H9 (cell line): ENCODE data around the gene MGAT5. TPM values are rescaled to one million over a fixed set of nuclear protein-coding genes. Genes with fewer than 3 reads are reported as not detected.

ENCODE experiments used
- DNase-seq: peaks from one replicate; pipeline ENCODE4 v3.0.0-alpha.2; 2017
- H2AFZ ChIP-seq: one replicate; pipeline ENCODE4 v1.6.1; 2013; ENCODE audit warnings: mild to moderate bottlenecking, low read length, control low read depth, moderate library complexity
- H2AK5ac ChIP-seq: 2 replicates; pipeline ENCODE4 v1.6.1; 2013; ENCODE audit warnings: low read length, control low read depth, mixed read lengths; ENCODE audit not compliant: insufficient read length
- H2BK120ac ChIP-seq: one replicate; pipeline ENCODE4 v1.6.1; 2013; ENCODE audit warnings: low read depth, mild to moderate bottlenecking, low read length, control low read depth, inconsistent platforms; ENCODE audit not compliant: poor library complexity, severe bottlenecking
- H2BK12ac ChIP-seq: 2 replicates; pipeline ENCODE4 v1.6.1; 2013; ENCODE audit warnings: low read length, control low read depth, mixed read lengths, low read depth; ENCODE audit not compliant: insufficient read length
- H2BK15ac ChIP-seq: 2 replicates; pipeline ENCODE4 v1.6.1; 2013; ENCODE audit warnings: low read depth, low read length, control low read depth
- H2BK20ac ChIP-seq: one replicate; pipeline ENCODE4 v1.6.1; 2013; ENCODE audit warnings: low read depth, mild to moderate bottlenecking, low read length, control low read depth, inconsistent platforms; ENCODE audit not compliant: poor library complexity, severe bottlenecking
- H2BK5ac ChIP-seq: 2 replicates; pipeline ENCODE4 v1.6.1; 2013; ENCODE audit warnings: low read length, control low read depth, mixed read lengths; ENCODE audit not compliant: insufficient read length
- H3K14ac ChIP-seq: 2 replicates; pipeline ENCODE4 v1.6.1; 2013; ENCODE audit warnings: low read length, control low read depth; ENCODE audit not compliant: insufficient read depth
- H3K18ac ChIP-seq: 2 replicates; pipeline ENCODE4 v1.6.1; 2013; ENCODE audit warnings: low read depth, mild to moderate bottlenecking, mixed read lengths, low read length, control low read depth; ENCODE audit not compliant: insufficient read length
- H3K23ac ChIP-seq: 2 replicates; pipeline ENCODE4 v1.6.1; 2013; ENCODE audit warnings: low read length, control low read depth, mixed read lengths, low read depth; ENCODE audit not compliant: insufficient read length
- H3K23me2 ChIP-seq: 2 replicates; pipeline ENCODE4 v1.6.1; 2013; ENCODE audit warnings: low read depth, mild to moderate bottlenecking, mixed read lengths, low read length, control low read depth; ENCODE audit not compliant: insufficient read length, poor library complexity, severe bottlenecking
- H3K27ac ChIP-seq: 2 replicates; pipeline ENCODE4 v1.5.1; 2013; ENCODE audit warnings: low read length, control low read depth, mixed read lengths, low read depth; ENCODE audit not compliant: insufficient read length
- H3K27me3 ChIP-seq: 2 replicates; pipeline ENCODE4 v1.6.1; 2013; ENCODE audit warnings: low read length, control low read depth, inconsistent platforms; ENCODE audit not compliant: insufficient read depth
- H3K4ac ChIP-seq: 2 replicates; pipeline ENCODE4 v1.6.1; 2013; ENCODE audit warnings: low read depth, mild to moderate bottlenecking, control low read depth, inconsistent platforms, low read length, moderate library complexity
- H3K4me1 ChIP-seq: 2 replicates; pipeline ENCODE4 v1.6.1; 2013; ENCODE audit warnings: low read length, control low read depth, inconsistent platforms; ENCODE audit not compliant: insufficient read depth
- H3K4me2 ChIP-seq: 2 replicates; pipeline ENCODE4 v1.6.1; 2013; ENCODE audit warnings: low read length, control low read depth, mixed read lengths; ENCODE audit not compliant: insufficient read length, insufficient read depth
- H3K56ac ChIP-seq: 2 replicates; pipeline ENCODE4 v1.6.1; 2013; ENCODE audit warnings: low read depth, mild to moderate bottlenecking, mixed read lengths, low read length, control low read depth; ENCODE audit not compliant: insufficient read length
- H3K79me1 ChIP-seq: 2 replicates; pipeline ENCODE4 v1.6.1; 2013; ENCODE audit warnings: low read depth, mild to moderate bottlenecking, moderate library complexity, low read length, control low read depth, inconsistent platforms; ENCODE audit not compliant: insufficient read depth, poor library complexity, severe bottlenecking
- H3K79me2 ChIP-seq: 2 replicates; pipeline ENCODE4 v1.6.1; 2013; ENCODE audit warnings: low read length, control low read depth, inconsistent platforms; ENCODE audit not compliant: insufficient read depth
- H3K9ac ChIP-seq: 2 replicates; pipeline ENCODE4 v1.6.1; 2013; ENCODE audit warnings: low read length, control low read depth, mixed read lengths; ENCODE audit not compliant: insufficient read length; ENCODE audit errors: extremely low read depth
- H3K9me3 ChIP-seq: one replicate; pipeline ENCODE4 v1.6.1; 2013; ENCODE audit warnings: low read depth, low read length, inconsistent platforms; ENCODE audit not compliant: control insufficient read depth
- H3T11ph ChIP-seq: one replicate; pipeline ENCODE4 v1.6.1; 2013; ENCODE audit warnings: mild to moderate bottlenecking, low read length, control low read depth, inconsistent platforms
- H4K20me1 ChIP-seq: one replicate; pipeline ENCODE4 v1.6.1; 2013; ENCODE audit not compliant: control insufficient read depth, insufficient read length, insufficient read depth
- H4K5ac ChIP-seq: 2 replicates; pipeline ENCODE4 v1.6.1; 2013; ENCODE audit warnings: low read depth, mild to moderate bottlenecking, mixed read lengths, low read length, control low read depth; ENCODE audit not compliant: insufficient read length
- H4K8ac ChIP-seq: replicated peaks from 2 replicates; pipeline ENCODE4 v1.6.1; 2013; ENCODE audit warnings: low read length, control low read depth, mixed read lengths, low read depth; ENCODE audit not compliant: insufficient read length
- H4K91ac ChIP-seq: 2 replicates; pipeline ENCODE4 v1.6.1; 2013; ENCODE audit warnings: low read depth, mild to moderate bottlenecking, moderate library complexity, mixed read lengths, low read length, control low read depth; ENCODE audit not compliant: insufficient read length
- H3K27ac Mint-ChIP-seq, 3 experiments: 2 replicates in 2 of 3; 3 replicates in 1 of 3; pipeline ENCODE4 v1.8.0; 2020 to 2021; ENCODE audit warnings: mixed read lengths in 3 of 3, mild to moderate bottlenecking in 1 of 3, moderate library complexity in 1 of 3
- H3K27me3 Mint-ChIP-seq: 2 replicates; pipeline ENCODE4 v1.8.0; 2021; ENCODE audit warnings: low read depth, mild to moderate bottlenecking, moderate library complexity, mixed read lengths
- H3K36me3 Mint-ChIP-seq, 3 experiments: 2 replicates in 2 of 3; 3 replicates in 1 of 3; pipeline ENCODE4 v1.8.0; 2020 to 2021; ENCODE audit warnings: low read depth in 3 of 3, mixed read lengths in 3 of 3; ENCODE audit not compliant: insufficient read depth in 1 of 3
- H3K4me1 Mint-ChIP-seq, 2 experiments: 2 replicates each; pipeline ENCODE4 v1.8.0; 2020; ENCODE audit warnings: mixed read lengths in 2 of 2
- H3K4me3 Mint-ChIP-seq, 2 experiments: 2 replicates in 1 of 2; 3 replicates in 1 of 2; pipeline ENCODE4 v1.8.0; 2020 to 2021; ENCODE audit warnings: mild to moderate bottlenecking in 2 of 2, mixed read lengths in 2 of 2, moderate library complexity in 1 of 2
- H3K9me3 Mint-ChIP-seq, 2 experiments: 2 replicates in 1 of 2; 3 replicates in 1 of 2; pipeline ENCODE4 v1.8.0; 2020; ENCODE audit warnings: mild to moderate bottlenecking in 2 of 2, mixed read lengths in 2 of 2, moderate library complexity in 1 of 2
- WGBS: extraction: QIAGEN DNeasy Blood & Tissue Kit; methylation state at CpG from one replicate; pipeline ENCODE4 v1.1.7; 2013; ENCODE audit warnings: missing lambda C conversion rate, low lambda C conversion rate, mixed read lengths; ENCODE audit not compliant: insufficient read length; ENCODE audit errors: extremely low coverage; 5-methylcytosine and 5-hydroxymethylcytosine counted together
- total RNA-seq: library from RNA; stranded (reverse); gene quantifications from 2 replicates; pipeline ENCODE4 v1.2.1, GENCODE V29; 2021
- TF ChIP-seq, protein P1 (sequence below): fragments of 200-600 bp; sonication (generic); conservative IDR thresholded peaks from 3 replicates; pipeline ENCODE4 v1.8.0; 2021; ENCODE audit warnings: antibody characterized with exemption, mild to moderate bottlenecking

The MGAT5 gene
- total RNA-seq, 1 experiment from 2014 or later, result 25.7 TPM

DNA sequence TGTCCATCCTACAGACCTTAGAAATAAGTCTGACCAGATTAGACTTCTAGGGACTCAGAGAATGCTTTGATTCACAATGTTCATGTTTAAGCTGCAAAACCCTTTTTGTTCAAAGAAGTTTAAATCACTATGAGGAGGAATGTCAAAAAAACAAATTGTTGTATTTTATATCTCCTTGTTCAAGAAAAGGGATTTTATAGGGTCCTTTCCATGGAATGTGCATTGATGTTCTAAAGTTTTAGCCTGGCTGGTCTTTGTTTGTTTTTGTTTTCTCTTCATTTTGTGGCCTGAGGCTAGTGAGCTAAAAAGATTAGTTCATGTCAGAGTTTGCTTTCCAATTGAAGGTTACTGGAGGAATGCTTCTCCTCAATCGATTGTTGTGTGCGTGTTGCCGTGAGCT lies 77.2 kb downstream of the MGAT5 start:
- Histone ChIP-seq H3K79me2 (no peaks in the 10 kb centered on the region; the same call in 1 of the 2 replicates), H3K14ac (no peak overlapping the region), H3K27ac (no peak overlapping the region), H3T11ph (no peak overlapping the region), H3K9me3 (no peaks in the 10 kb centered on the region), H4K20me1 (no peaks in the 10 kb centered on the region), H3K4me2 (no peak overlapping the region), H2BK20ac (no peak overlapping the region), H3K23me2 (no peaks in the 10 kb centered on the region), H2AFZ (no peak overlapping the region), H3K79me1 (no peaks in the 10 kb centered on the region), H3K56ac (no peak overlapping the region), H4K8ac (no peak overlapping the region), H2BK12ac (no peak overlapping the region), H2BK120ac (no peak overlapping the region), H2BK15ac (no peak overlapping the region), H3K27me3 (no peaks in the 10 kb centered on the region), H3K4me1 (no peaks in the 10 kb centered on the region), H3K9ac (no peak overlapping the region), H3K18ac (no peak overlapping the region), H4K5ac (no peak overlapping the region), H3K23ac (no peak overlapping the region), H2AK5ac (no peak overlapping the region), H2BK5ac (no peak overlapping the region), H3K4ac (no peak overlapping the region), H4K91ac (no peak overlapping the region)
- H3K9me3 Mint-ChIP-seq, result peaks cover 6 to 7% of the 10 kb centered on the region in 2 experiments; a peak in 3 of 5 replicates
- no peak for DNase-seq
- no peak overlapping the region for H3K27ac Mint-ChIP-seq
- no peaks in the 10 kb centered on the region for H3K27me3 Mint-ChIP-seq
- WGBS, result no CpG with 5 or more reads among the region's 3 CpGs
- H3K4me1 Mint-ChIP-seq, result no peaks in the 10 kb centered on the region
- TF ChIP-seq, protein P1, sequence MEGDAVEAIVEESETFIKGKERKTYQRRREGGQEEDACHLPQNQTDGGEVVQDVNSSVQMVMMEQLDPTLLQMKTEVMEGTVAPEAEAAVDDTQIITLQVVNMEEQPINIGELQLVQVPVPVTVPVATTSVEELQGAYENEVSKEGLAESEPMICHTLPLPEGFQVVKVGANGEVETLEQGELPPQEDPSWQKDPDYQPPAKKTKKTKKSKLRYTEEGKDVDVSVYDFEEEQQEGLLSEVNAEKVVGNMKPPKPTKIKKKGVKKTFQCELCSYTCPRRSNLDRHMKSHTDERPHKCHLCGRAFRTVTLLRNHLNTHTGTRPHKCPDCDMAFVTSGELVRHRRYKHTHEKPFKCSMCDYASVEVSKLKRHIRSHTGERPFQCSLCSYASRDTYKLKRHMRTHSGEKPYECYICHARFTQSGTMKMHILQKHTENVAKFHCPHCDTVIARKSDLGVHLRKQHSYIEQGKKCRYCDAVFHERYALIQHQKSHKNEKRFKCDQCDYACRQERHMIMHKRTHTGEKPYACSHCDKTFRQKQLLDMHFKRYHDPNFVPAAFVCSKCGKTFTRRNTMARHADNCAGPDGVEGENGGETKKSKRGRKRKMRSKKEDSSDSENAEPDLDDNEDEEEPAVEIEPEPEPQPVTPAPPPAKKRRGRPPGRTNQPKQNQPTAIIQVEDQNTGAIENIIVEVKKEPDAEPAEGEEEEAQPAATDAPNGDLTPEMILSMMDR, result no peak
- no peak overlapping the region for H3K4me3 Mint-ChIP-seq
- H3K36me3 Mint-ChIP-seq, result peaks cover 9 to 10% (median 9%) of the 10 kb centered on the region in 3 experiments
